Subcutaneous preadipocyte (primary cell): Measurements from ENCODE around the gene KCNH3. TPM values are rescaled to one million over a fixed set of nuclear protein-coding genes. Genes with fewer than 3 reads are reported as not detected.

Source experiments
- small RNA-seq: library from RNA; depleted of rRNA; stranded (forward); fragments of <200 nt; gene quantifications from one replicate; pipeline ENCODE3, GENCODE V24; 2012
- total RNA-seq: library from RNA; depleted of rRNA; stranded (reverse); fragments of >200 nt; gene quantifications from 2 replicates; pipeline ENCODE4 v1.2.3, GENCODE V29; 2012

The KCNH3 gene
- under 0.01 TPM in 1 of 2 replicates, not detected in the other for total RNA-seq

GRCh38 chr12:49538510-49539403 is at the start of gene KCNH3:
Gene KCNH3 (plus strand): TSS chr12:49539030. CDS start chr12:49539417, 387 bp downstream.

DNA sequence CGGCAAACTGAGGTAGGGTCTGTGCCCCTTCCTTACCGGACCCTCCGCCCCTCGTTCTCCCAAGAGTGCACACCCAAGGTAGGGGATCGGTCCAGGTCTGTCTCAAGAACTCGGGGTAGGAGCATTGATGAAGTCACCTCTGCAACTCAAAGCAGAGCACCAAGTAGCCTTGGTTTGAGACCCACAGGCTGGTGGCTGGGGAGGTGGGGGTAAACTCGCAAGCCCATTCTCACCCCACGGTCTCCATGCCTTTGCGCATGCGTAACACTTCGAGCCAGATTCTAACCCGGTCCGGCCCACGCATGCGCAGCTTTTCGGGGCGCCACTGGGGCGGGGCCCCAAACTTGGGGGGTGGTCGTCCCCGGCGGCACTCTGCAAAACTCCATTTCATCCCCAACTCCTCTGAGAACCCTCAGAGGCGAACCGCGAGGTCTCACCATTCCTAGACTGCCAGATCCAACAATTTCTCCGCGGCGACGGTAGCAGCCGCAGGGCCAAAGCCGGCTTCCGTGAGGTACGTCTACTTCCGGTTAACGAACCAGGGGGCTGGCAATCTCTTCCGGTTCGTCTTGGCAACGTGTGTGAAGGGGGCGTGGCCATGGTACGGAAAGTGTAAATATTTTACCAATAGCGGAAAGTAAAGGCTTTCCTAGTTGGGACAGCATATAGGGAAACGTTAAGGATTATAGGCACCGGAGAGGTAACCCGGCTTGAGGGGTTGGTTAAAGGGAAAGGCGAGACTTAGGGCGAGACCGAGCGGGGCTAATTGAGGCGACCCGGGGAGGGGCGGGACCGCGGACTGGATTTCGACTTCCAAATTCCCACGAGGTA is 29.0 kb downstream of the KCNH3 start, which contains the start of gene MCRS1:
Gene MCRS1, minus strand, starts transcription at position 532 of the 831 bp plus-strand sequence. CDS start 1,411 bp downstream, outside the sequence.

GRCh38 chr12:49605539-49605938 is 66.7 kb downstream of the KCNH3 start, which contains the start of gene FAM186B:
Gene FAM186B (minus strand): TSS chr12:49605639. CDS start chr12:49605477, 162 bp downstream.

Small RNAs within 50 kb of the gene (small RNA-seq; reads per million reads assigned to genes)
- gene POLR2KP1 = not detected
- not detected for gene RNU6-834P

Other genes with a start within 250 kb of the KCNH3 start
- not detected in 2 replicates for gene PRPH, start 243.9 kb upstream of the KCNH3 start, total RNA-seq
- 14.0 and 18.8 TPM in 2 replicates for gene TROAP, start 215.8 kb upstream of the KCNH3 start, total RNA-seq
- gene C1QL4, start 201.8 kb upstream of the KCNH3 start, total RNA-seq = not detected in 2 replicates
- 0.20 TPM in 1 of 2 replicates, not detected in the other for gene DNAJC22, start 192.1 kb upstream of the KCNH3 start, total RNA-seq
- 14.0 and 22.1 TPM in 2 replicates for gene SPATS2, start 171.6 kb upstream of the KCNH3 start, total RNA-seq
- 56.2 and 62.2 TPM in 2 replicates for gene MCRS1, start 29.1 kb downstream of the KCNH3 start, total RNA-seq
- gene FAM186B, start 66.6 kb downstream of the KCNH3 start, total RNA-seq = 0.20 and 0.37 TPM in 2 replicates
- 8.1 and 9.8 TPM in 2 replicates for gene PRPF40B, start 84.5 kb downstream of the KCNH3 start, total RNA-seq
- gene FMNL3, start 168.4 kb downstream of the KCNH3 start, total RNA-seq = 19.8 and 36.6 TPM in 2 replicates
- gene TMBIM6, start 202.5 kb downstream of the KCNH3 start, total RNA-seq = 346 and 409 TPM in 2 replicates